Endodermal cell (in vitro differentiated cells): ENCODE data around the gene PLCB4. TPM values are rescaled to one million over a fixed set of nuclear protein-coding genes. Genes with fewer than 3 reads are reported as not detected.

ENCODE experiments used
- DNase-seq: peaks from one replicate; pipeline ENCODE4 v3.0.0-alpha.2; 2017
- H3K27ac ChIP-seq: 2 replicates; pipeline ENCODE4 v1.5.1; 2013; ENCODE audit warnings: mild to moderate bottlenecking, low read depth, low read length, moderate library complexity
- H3K27me3 ChIP-seq: 2 replicates; pipeline ENCODE4 v1.6.1; 2013; ENCODE audit warnings: mild to moderate bottlenecking, low read length, moderate library complexity; ENCODE audit not compliant: insufficient read depth, control insufficient read depth, poor library complexity, severe bottlenecking
- H3K36me3 ChIP-seq: 2 replicates; pipeline ENCODE4 v1.7.0; 2013; ENCODE audit warnings: mild to moderate bottlenecking, low read length, moderate library complexity; ENCODE audit not compliant: control insufficient read depth, insufficient read depth
- H3K4me1 ChIP-seq: one replicate; pipeline ENCODE4 v1.7.0; 2013; ENCODE audit warnings: low read length; ENCODE audit not compliant: control insufficient read depth, insufficient read depth
- H3K4me3 ChIP-seq: 2 replicates; pipeline ENCODE4 v1.5.1; 2013; ENCODE audit warnings: mild to moderate bottlenecking, low read length, moderate library complexity
- H3K9ac ChIP-seq: 2 replicates; pipeline ENCODE4 v1.6.1; 2013; ENCODE audit warnings: mild to moderate bottlenecking, low read length, moderate library complexity; ENCODE audit not compliant: poor library complexity, severe bottlenecking; ENCODE audit errors: extremely low read depth
- H3K9me3 ChIP-seq: 2 replicates; pipeline ENCODE4 v1.6.1; 2013; ENCODE audit warnings: mild to moderate bottlenecking, low read length, moderate library complexity; ENCODE audit not compliant: control insufficient read depth
- H3K27ac Mint-ChIP-seq: 2 replicates; pipeline ENCODE4 v1.8.0; 2020; ENCODE audit warnings: mixed read lengths
- H3K27me3 Mint-ChIP-seq: 2 replicates; pipeline ENCODE4 v1.8.0; 2021; ENCODE audit warnings: mild to moderate bottlenecking, mixed read lengths; ENCODE audit not compliant: insufficient read depth
- H3K36me3 Mint-ChIP-seq: 2 replicates; pipeline ENCODE4 v1.8.0; 2020; ENCODE audit warnings: low read depth, mixed read lengths
- H3K4me1 Mint-ChIP-seq: 2 replicates; pipeline ENCODE4 v1.8.0; 2020; ENCODE audit warnings: mixed read lengths
- H3K4me3 Mint-ChIP-seq: 2 replicates; pipeline ENCODE4 v1.8.0; 2020; ENCODE audit warnings: mild to moderate bottlenecking, moderate library complexity, mixed read lengths
- H3K9me3 Mint-ChIP-seq: 2 replicates; pipeline ENCODE4 v1.8.0; 2020; ENCODE audit warnings: mild to moderate bottlenecking, mixed read lengths
- CTCF ChIP-seq: fragments of 200-600 bp; sonication (generic); conservative IDR thresholded peaks from 2 replicates; pipeline ENCODE4 v1.5.0; 2021; ENCODE audit warnings: antibody characterized with exemption, mild to moderate bottlenecking
- WGBS, 2 experiments: methylation state at CpG; one replicate each; pipeline versions ENCODE4 v1.1.5 to v1.1.7; 2013; ENCODE audit warnings: missing lambda C conversion rate in 2 of 2, mixed read lengths in 1 of 2; ENCODE audit not compliant: insufficient coverage in 1 of 2, insufficient read length in 1 of 2; 5-methylcytosine and 5-hydroxymethylcytosine counted together
- total RNA-seq, 2 donors: library from RNA; stranded (reverse); fragmentation: NEBNext Ultra II Directional in 1 of 2; extraction: Animal tissue kit (Norgen Biotek cat#: 25700) in 1 of 2; gene quantifications; 2 replicates in 1 of 2; 3 replicates in 1 of 2; pipeline ENCODE4 v1.2.1, GENCODE V29; 2021

PLCB4 gene
- total RNA-seq, 2 donors from 2014 or later, result 14.4 to 14.6 TPM

GRCh38 chr20:9169409-9169808, 100.5 kb downstream of the PLCB4 start:
- Mint-ChIP-seq H3K27ac (no peak overlapping the region), H3K36me3 (no peaks in the 10 kb centered on the region), H3K4me3 (no peak overlapping the region), H3K27me3 (no peaks in the 10 kb centered on the region), H3K4me1 (peaks cover 5% of the 10 kb centered on the region), H3K9me3 (no peaks in the 10 kb centered on the region)
- H3K36me3 ChIP-seq, result no peaks in the 10 kb centered on the region
- no peaks in the 10 kb centered on the region for H3K9me3 ChIP-seq
- H3K27me3 ChIP-seq, result no peaks in the 10 kb centered on the region
- TF ChIP-seq CTCF, result no peak
- H3K9ac ChIP-seq, result no peak overlapping the region
- no peak overlapping the region for H3K27ac ChIP-seq
- WGBS, 2 experiments, result 97 to 100% methylated on average over 4 to 5 of the region's 7 CpGs
- no peaks in the 10 kb centered on the region for H3K4me1 ChIP-seq
- no peak for DNase-seq
- no peak overlapping the region for H3K4me3 ChIP-seq

- no peak overlapping the region for H3K9ac ChIP-seq
- no peaks in the 10 kb centered on the region for H3K9me3 ChIP-seq
- Mint-ChIP-seq H3K4me1 (no peaks in the 10 kb centered on the region), H3K36me3 (no peaks in the 10 kb centered on the region), H3K9me3 (no peaks in the 10 kb centered on the region), H3K4me3 (no peak overlapping the region), H3K27me3 (no peaks in the 10 kb centered on the region), H3K27ac (no peak overlapping the region)
- peak; percentile 55 for TF ChIP-seq CTCF
- H3K27me3 ChIP-seq, result no peaks in the 10 kb centered on the region
- H3K4me1 ChIP-seq, result no peaks in the 10 kb centered on the region
- no peak for DNase-seq
- H3K36me3 ChIP-seq, result no peaks in the 10 kb centered on the region
- no peak overlapping the region for H3K27ac ChIP-seq
- no peak overlapping the region for H3K4me3 ChIP-seq
- 93 to 100% methylated on average over 1 to 2 of the region's 2 CpGs for WGBS, 2 experiments
Measured at GRCh38 chr20:9172851-9173250, 104.0 kb downstream of the PLCB4 start.

GRCh38 chr20:9177278-9177677, 108.4 kb downstream of the PLCB4 start:
- no peak for DNase-seq
- no peaks in the 10 kb centered on the region for H3K36me3 Mint-ChIP-seq
- no peak overlapping the region for H3K27ac Mint-ChIP-seq
- H3K4me1 ChIP-seq, result no peaks in the 10 kb centered on the region
- H3K4me3 Mint-ChIP-seq, result no peak overlapping the region
- H3K9me3 Mint-ChIP-seq, result no peaks in the 10 kb centered on the region
- H3K27me3 Mint-ChIP-seq, result no peaks in the 10 kb centered on the region
- H3K36me3 ChIP-seq, result no peaks in the 10 kb centered on the region
- H3K4me1 Mint-ChIP-seq, result no peaks in the 10 kb centered on the region
- no peak for TF ChIP-seq CTCF
- H3K9ac ChIP-seq, result no peak overlapping the region
- no peak overlapping the region for H3K27ac ChIP-seq
- H3K4me3 ChIP-seq, result no peak overlapping the region
- 92 to 100% methylated on average over 2 to 4 of the region's 4 CpGs for WGBS, 2 experiments
- no peaks in the 10 kb centered on the region for H3K27me3 ChIP-seq
- no peaks in the 10 kb centered on the region for H3K9me3 ChIP-seq
